Stomach (tissue), 4 donors: Measurements from ENCODE around the gene PCDHGC4.
A peak's percentile ranks its signal among the peaks of the same experiment; 100 is the strongest.

Experiments used
- CTCF ChIP-seq, 7 experiments: fragments of 450-650 bp in 4 of 7; fragments of 200-600 bp in 3 of 7; sonication (generic) in 3 of 7; IDR thresholded peaks; one replicate each; pipeline ENCODE4 v1.5.1; 2016 to 2019; ENCODE audit warnings: antibody characterized with exemption in 7 of 7, control low read depth in 2 of 7, mild to moderate bottlenecking in 1 of 7
- EP300 ChIP-seq: sonication (generic); formaldehyde crosslinking; IDR thresholded peaks from one replicate; pipeline ENCODE4 v1.6.1; 2017; ENCODE audit warnings: antibody characterized with exemption
- POLR2A ChIP-seq, 4 donors: fragments of 450-650 bp; IDR thresholded peaks; one replicate each; pipeline ENCODE4 v1.6.1; 2016; ENCODE audit warnings: antibody characterized with exemption in 4 of 4, control low read depth in 2 of 4, mild to moderate bottlenecking in 1 of 4, moderate library complexity in 1 of 4
- POLR2AphosphoS5 ChIP-seq, 3 donors: sonication (generic); formaldehyde crosslinking; IDR thresholded peaks; one replicate each; pipeline ENCODE4 v1.6.1; 2016; ENCODE audit warnings: antibody characterized with exemption in 3 of 3

GRCh38 chr5:141512390-141512910, 27.6 kb downstream of the PCDHGC4 start:
- TF ChIP-seq CTCF (IDR thresholded peaks at IDR 0.05), result peak in 5 of 7 experiments; percentile 73 to 92 (median 76)
- TF ChIP-seq EP300, result no peak
- peak in 1 of 3 donors; percentile 2 for TF ChIP-seq POLR2AphosphoS5 (IDR thresholded peaks at IDR 0.05)
- no peak for TF ChIP-seq POLR2A (IDR thresholded peaks at IDR 0.05)
